Iris pigment epithelial cell (primary cell): ENCODE results near the gene GULP1.
A peak's percentile ranks its signal among the peaks of the same experiment; 100 is the strongest.
"Not testable (repeated sequence)": the region's sequence is repeated elsewhere in the genome, so short reads cannot be mapped to it uniquely, and the experiment has no call there.

Experiments
- DNase-seq: peaks from one replicate; pipeline ENCODE4 v3.0.0-alpha.2; 2011; ENCODE audit warnings: low read depth

Gene GULP1

GRCh38 chr2:188291617-188292347 lies at the start of gene GULP1:
Gene GULP1 (plus strand): TSS chr2:188291874. CDS start chr2:188477703, 185,829 bp downstream.
- DNase-seq = peak; percentile 78

DNA sequence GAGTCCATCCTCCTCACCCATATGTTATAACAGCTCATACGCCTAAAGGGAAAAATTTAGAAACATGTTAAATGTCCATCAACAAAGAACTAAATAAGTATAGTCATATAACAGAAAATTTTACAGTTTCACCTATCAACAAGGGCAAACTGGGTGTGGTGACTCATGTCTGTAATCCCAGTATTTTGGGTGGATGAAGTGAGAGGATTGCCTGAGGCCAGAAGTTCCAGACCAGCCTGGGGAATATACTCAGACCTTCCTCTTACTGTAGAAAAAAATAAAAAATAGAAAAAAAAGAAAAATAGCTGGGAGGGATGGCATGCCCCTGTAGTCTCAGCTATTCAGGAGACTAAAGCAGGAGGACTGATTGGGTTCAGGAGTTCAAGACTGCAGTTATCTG lies 48.3 kb upstream of the GULP1 start:
- no peak for DNase-seq

DNA sequence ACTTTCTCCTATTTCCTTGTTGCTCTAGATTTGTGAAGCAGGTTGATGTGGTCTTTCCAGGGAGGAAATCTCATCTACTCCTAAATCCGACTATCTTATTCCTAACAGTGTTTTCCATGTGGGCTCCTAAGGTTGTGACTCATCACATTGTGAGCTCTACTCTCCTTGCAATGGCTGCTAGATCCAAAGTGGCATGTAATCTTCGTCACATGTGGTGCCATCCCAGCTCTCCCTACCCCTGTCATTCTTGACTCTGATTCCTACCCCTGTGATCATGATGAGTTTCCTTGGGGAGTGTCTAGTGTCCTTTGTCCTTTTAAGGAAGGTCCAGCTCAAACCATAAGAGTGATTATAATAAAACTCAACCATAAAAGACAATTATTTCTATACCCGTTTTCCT lies 47.3 kb upstream of the GULP1 start:
- peak; percentile 1 for DNase-seq

GRCh38 chr2:188245230-188245629 lies 46.4 kb upstream of the GULP1 start:
- DNase-seq = no peak

DNA sequence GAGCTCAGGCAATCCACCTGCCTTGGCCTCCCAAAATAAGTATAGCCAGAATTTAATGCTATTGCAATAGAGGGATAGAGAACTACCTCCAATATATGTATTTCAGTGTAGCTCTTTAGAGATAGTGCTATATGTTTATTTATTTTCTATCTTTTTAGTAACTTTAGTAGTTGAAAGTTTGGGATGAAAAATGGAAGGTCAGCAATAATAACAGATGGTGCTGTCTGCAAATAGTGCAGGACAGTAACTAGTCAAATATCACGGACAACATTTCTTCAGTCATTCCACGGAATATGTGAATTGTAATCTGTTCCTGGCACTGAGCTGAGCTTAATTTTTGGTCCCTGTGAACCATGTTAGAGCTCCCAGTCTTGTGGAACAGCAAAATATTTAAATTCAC lies 43.2 kb upstream of the GULP1 start:
- no peak for DNase-seq

DNA sequence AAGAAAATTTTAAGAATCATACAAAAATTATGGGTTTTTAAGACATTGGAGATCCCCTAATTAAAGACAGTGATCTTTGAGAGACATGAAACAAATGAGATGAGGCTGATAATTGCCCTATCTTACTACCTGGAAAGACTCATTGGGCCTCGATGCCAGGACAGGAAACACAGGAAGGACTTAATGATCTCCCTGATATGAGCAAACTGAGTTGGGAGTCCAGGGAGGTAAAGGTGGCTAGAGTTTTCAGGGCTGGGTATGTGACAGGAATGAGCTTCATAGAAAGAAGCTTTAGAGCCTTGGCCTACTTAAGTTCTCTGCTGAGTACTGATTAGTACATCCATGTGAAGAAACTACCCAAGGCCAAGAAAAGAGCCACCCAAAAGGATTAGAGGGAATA lies 40.6 kb upstream of the GULP1 start:
- no peak for DNase-seq

- DNase-seq = no peak
These were observed 35.3 kb upstream of the GULP1 start for GRCh38 chr2:188256420-188256819.

DNA sequence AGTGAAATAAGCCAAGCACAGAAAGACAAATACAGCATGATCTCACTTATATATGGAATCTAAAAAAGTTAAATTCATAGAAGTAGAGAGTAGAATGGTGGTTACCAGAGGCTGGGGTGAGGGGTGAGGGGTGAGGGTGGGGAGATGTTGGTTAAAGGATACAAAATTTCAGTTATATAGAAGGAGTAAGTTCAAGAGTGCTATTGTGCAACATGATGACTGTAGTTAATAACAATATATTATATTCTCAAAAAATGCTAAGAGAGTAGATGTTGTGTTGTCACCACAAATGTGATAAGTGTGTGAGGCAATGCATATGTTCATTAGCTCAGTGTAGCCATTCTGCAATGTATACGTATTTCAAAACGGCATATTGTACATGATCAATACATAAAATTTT lies 26.4 kb upstream of the GULP1 start:
- no peak for DNase-seq

DNA sequence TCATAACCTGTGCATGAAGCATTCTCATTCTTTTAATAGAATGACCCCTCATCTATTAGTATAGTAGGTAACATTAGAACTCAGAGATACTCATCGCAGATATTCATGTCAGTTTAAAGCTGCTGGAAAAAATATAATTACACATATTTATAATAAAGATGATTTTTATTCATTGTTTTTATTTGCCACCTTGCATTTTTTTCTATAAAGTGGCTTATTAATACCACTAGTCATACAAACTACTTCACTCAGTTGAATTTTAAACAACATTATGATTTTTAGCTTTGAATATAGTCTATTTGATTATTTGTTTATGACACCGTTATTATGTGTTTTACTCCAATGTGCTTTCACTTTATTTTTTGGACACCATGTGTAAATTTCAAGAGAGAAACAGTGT lies 23.9 kb upstream of the GULP1 start:
- no peak for DNase-seq

GRCh38 chr2:188269004-188269403 lies 22.7 kb upstream of the GULP1 start:
- no peak for DNase-seq

DNA sequence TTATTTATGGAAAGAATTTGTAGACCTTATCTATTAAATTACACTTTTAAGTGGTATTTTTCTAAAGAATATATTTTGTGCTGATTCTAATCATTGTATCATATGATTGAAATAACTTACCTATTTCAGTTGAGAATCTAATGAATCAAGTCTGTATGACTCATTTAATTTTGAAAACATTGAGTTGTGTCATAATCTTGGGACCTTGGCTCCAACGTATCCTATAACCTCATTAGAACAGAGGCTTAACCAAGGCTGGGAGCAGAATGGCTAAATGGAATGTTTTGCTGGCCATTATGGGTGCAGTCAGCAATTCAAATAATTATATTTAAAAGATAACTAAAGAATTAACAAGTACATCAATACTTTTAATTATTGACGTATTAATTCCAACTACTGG lies 19.6 kb upstream of the GULP1 start:
- peak; percentile 26 for DNase-seq

DNA sequence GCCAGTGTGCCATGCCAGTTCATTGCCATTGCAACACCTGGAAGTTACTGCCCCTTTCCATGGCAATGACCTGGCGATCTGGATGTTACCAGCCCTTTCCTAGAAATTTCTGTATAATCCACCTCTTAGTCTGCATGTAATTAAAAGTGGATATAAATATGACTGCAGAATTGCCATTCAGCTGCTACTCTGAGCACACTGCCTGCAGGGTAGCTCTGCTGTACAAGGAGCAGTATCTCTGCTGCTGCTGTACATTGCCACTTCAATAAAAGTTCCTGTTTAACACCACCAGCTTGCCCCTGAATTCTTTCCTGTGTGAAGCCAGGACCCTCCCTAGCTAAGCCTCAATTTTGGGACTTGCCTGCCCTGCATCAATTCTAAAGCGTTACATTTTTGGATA lies 17.4 kb upstream of the GULP1 start:
- no peak for DNase-seq

GRCh38 chr2:188276255-188276654 lies 15.4 kb upstream of the GULP1 start:
- no peak for DNase-seq

GRCh38 chr2:188277786-188278185 lies 13.9 kb upstream of the GULP1 start:
- no peak for DNase-seq

- DNase-seq = no peak
These were observed 13.1 kb upstream of the GULP1 start for GRCh38 chr2:188278388-188279092.

DNA sequence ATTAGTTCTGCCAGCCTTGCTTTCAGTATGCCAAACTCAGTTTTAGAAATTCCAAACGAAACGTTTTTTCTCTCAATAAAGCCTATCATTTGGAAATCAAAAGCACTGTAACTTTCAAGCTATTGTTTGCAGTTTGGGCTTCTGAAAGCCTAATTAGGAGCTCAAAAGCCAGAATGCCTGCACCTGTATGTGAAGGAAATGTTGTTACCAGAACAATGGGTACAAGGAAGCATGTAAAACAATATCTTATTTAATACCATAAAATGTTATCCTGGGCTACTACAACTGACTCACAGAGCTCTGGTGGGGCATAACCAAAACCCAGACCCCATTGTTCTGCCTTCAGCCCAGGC lies 12.6 kb upstream of the GULP1 start:
- no peak for DNase-seq

- no peak for DNase-seq
These were observed 10.9 kb upstream of the GULP1 start for GRCh38 chr2:188280811-188281222.

DNA sequence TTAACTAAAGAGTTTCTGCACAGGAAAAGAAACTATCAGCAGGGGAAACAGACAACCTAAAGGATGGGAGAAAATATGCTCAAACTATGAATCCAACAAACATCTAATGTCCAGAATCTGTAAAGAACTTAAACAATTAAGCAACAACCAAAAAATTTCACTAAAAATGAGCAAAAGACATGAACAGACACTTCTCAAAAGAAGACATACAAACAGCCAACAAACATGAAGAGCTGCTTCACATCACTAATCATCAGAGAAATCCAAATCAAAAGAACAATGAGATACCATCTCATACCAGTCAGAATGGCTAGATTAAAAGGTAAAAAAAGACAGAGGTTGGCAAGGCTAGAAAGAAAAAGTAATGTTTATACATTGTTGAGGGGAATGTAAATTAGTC lies 8.8 kb upstream of the GULP1 start:
- no peak for DNase-seq

DNA sequence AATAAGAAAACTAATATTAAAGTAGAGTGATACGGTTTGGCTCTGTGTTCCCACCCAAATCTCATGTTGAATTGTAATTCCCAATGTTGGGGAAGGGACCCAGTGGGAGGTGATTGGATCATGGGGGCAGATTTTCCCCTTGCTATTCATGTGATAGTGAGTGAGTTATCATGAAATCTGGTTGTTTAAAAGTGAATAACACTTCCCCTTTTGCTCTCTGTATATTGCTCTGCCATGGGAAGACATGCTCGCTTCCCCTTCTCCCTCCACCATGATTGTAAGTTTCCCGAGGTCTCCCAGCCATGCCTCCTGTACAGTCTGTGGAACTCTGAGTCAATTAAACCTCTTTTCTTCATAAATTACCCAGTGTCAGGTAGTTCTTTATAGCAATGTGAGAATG lies 7.4 kb upstream of the GULP1 start:
- not testable (repeated sequence) for DNase-seq

DNA sequence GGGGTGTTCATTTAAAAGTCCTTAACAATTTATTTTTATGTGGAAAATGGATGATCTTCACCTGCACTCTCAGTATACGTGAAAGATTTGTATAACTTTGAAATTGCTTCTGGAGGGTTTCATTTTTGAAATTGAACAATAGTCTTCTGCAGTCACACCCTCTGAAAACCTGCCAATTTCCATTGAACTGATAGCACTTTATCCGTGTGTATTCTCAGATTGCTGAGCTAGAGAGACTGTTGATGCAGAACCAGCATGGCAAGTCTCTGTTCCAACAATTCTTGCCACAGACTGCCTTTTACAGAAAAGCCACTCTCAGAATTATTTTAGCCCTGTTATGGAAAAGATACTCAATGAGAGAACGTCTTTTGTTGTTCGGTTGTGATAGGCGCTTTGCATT lies 6.6 kb upstream of the GULP1 start:
- DNase-seq = no peak

GRCh38 chr2:188285774-188286173 lies 5.9 kb upstream of the GULP1 start:
- no peak for DNase-seq

DNA sequence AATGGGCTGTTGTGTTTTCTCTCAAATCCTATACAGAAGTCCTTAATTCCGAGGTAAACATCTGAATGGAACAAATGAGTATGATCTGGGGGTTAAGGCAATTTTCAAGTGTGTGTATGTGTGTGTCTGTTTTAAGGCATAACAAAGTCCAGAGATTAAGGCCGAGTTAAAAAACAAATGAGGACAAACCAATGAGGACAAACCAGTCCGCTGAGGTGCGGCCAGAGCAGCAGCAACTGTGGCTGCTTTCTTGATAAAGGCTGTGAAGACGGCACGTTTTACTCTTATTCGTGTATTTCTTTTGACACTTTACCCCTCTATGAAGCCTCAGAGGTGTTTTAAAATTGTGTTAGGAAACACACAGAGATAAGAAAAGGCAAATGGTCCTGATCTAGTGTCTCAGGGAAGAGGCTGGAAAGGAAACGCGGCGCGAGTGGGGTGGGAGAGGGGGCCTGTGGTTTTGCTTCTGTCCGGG lies 495 bp upstream of the GULP1 start:
- peak; percentile 25 for DNase-seq

- peak; percentile 72 for DNase-seq
These were observed 920 bp downstream of the GULP1 start for GRCh38 chr2:188292348-188293239.
